HG02840 (cell line): Measurements from ENCODE around the gene MAGEB1.

ENCODE experiments used
- ATAC-seq: cut with Tn5 transposase; IDR thresholded peaks from one replicate; pipeline ENCODE4 v1.9.1; 2021; ENCODE audit warnings: mild to moderate bottlenecking, moderate library complexity, moderate number of reproducible peaks; ENCODE audit not compliant: unreplicated experiment, low FRiP score

Gene MAGEB1

DNA sequence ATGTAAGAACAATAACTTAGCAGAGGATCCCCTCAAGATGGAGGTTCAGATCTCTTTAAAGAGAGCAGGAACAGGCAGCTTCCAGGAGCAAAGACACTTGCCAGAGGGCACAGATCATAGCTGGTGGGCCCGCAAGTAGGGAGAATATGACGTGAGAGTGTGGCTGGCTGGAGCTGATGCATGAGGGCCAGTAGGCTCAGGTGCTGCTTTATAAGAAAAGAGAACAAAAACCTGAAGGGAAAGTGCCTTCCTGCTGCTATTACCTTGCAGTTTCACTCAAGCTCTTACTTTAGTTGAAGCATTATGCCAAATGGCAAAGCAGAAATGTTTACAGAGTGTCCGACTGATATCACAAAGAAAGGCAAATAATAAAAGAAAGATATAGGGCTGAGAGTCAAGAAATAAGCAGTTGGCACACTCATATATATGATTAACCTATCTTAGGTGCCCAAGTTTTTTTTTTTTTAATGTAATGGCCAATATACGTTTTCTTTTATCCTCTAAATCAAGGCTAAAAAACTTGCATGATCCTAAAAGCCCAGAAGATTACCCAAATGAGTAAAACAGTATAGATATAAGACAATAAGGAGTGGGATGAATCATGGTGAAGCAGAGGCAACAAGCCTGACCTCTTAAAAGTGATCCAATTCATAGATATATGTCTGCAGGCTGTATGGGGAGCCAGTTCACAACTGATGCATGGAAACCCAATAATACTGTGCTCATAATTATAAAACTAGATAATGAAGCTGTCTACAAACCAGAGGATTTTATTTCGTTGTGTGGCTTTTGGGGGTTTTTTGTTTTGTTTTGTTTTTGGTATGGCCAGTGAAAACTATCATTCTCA lies 49.7 kb downstream of the MAGEB1 start:
- no peak for ATAC-seq

DNA sequence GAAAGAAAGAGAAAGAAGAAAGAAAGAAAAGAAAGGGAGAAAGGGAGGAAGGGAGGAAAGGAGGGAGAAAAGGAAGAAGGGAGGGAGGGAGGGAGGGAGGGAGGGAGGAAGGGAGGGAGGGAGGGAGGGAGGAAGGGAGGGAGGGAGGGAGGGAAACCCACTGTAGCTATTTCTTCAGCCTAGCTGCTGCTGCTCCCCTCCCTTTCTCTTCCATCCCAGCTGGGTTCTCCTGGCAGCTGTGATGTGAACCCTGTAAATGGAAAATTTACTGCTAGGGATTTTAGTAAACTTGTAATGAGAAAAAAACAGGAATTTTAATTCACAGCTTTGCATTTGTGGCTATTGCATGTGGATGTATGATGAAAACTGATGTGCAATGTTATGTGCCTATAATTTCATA lies 54.3 kb downstream of the MAGEB1 start:
- no peak for ATAC-seq
